ENCODE data around the gene POU6F2.

- TF ChIP-seq CTCF (conservative IDR thresholded peaks at IDR 0.05 in 1 of 2, IDR thresholded peaks at IDR 0.05 in 1 of 2; ENCODE audit: low read depth in 1 of 2, low read length in 2 of 2) = no peak
- no peak for TF ChIP-seq EZH2 (IDR thresholded peaks at IDR 0.05; ENCODE audit: low read length, missing control alignments)
These were observed 539.5 kb downstream of the POU6F2 start for GRCh38 chr7:39517240-39517639.

Measured in fibroblast of lung (primary cell).